ENCODE measurements around the gene PRAMEF15. TPM values are rescaled to one million over a fixed set of nuclear protein-coding genes. Genes with fewer than 3 reads are reported as not detected.
"Not testable (repeated sequence)": the region's sequence is repeated elsewhere in the genome, so short reads cannot be mapped to it uniquely, and the experiment has no call there.

The PRAMEF15 gene
- total RNA-seq = not detected in 2 replicates

- not testable (repeated sequence) for H3K4me3 ChIP-seq (ENCODE audit: low read depth, low read length); H3K36me3 ChIP-seq (ENCODE audit: control insufficient read depth, insufficient read depth, low read length); DNase-seq (ENCODE audit: low read depth); H3K27me3 ChIP-seq (ENCODE audit: control insufficient read depth, insufficient read depth, low read length)
These were observed at the start of gene PRAMEF15 for GRCh38 chr1:13315281-13315680. TSS of gene PRAMEF15 (plus strand) at chr1:13315581. CDS start at chr1:13318408, 2,827 bp downstream.

- not testable (repeated sequence) for H3K27me3 ChIP-seq (ENCODE audit: control insufficient read depth, insufficient read depth, low read length); DNase-seq (ENCODE audit: low read depth); H3K36me3 ChIP-seq (ENCODE audit: control insufficient read depth, insufficient read depth, low read length); H3K4me3 ChIP-seq (ENCODE audit: low read depth, low read length)
These were observed 38.4 kb upstream of the PRAMEF15 start for GRCh38 chr1:13277016-13277415.

GRCh38 chr1:13279617-13280016 lies 35.8 kb upstream of the PRAMEF15 start:
- not testable (repeated sequence) for H3K36me3 ChIP-seq (ENCODE audit: control insufficient read depth, insufficient read depth, low read length); H3K4me3 ChIP-seq (ENCODE audit: low read depth, low read length); DNase-seq (ENCODE audit: low read depth); H3K27me3 ChIP-seq (ENCODE audit: control insufficient read depth, insufficient read depth, low read length)

- H3K27me3 ChIP-seq (ENCODE audit: control insufficient read depth, insufficient read depth, low read length); H3K36me3 ChIP-seq (ENCODE audit: control insufficient read depth, insufficient read depth, low read length); H3K4me3 ChIP-seq (ENCODE audit: low read depth, low read length); DNase-seq (ENCODE audit: low read depth): not testable (repeated sequence)
These were observed 30.3 kb upstream of the PRAMEF15 start, which contains the start of gene PRAMEF8 for GRCh38 chr1:13285037-13285436. TSS of gene PRAMEF8 (minus strand) at chr1:13285137. CDS start at chr1:13284091, 1,046 bp downstream.

GRCh38 chr1:13289030-13289429 lies 26.4 kb upstream of the PRAMEF15 start:
- H3K36me3 ChIP-seq (ENCODE audit: control insufficient read depth, insufficient read depth, low read length); H3K4me3 ChIP-seq (ENCODE audit: low read depth, low read length); DNase-seq (ENCODE audit: low read depth); H3K27me3 ChIP-seq (ENCODE audit: control insufficient read depth, insufficient read depth, low read length): not testable (repeated sequence)

- DNase-seq (ENCODE audit: low read depth); H3K27me3 ChIP-seq (ENCODE audit: control insufficient read depth, insufficient read depth, low read length); H3K4me3 ChIP-seq (ENCODE audit: low read depth, low read length); H3K36me3 ChIP-seq (ENCODE audit: control insufficient read depth, insufficient read depth, low read length): not testable (repeated sequence)
These were observed 18.0 kb upstream of the PRAMEF15 start for GRCh38 chr1:13297216-13297931.

- not testable (repeated sequence) for H3K4me3 ChIP-seq (ENCODE audit: low read depth, low read length); DNase-seq (ENCODE audit: low read depth); H3K27me3 ChIP-seq (ENCODE audit: control insufficient read depth, insufficient read depth, low read length); H3K36me3 ChIP-seq (ENCODE audit: control insufficient read depth, insufficient read depth, low read length)
These were observed 16.7 kb upstream of the PRAMEF15 start for GRCh38 chr1:13298699-13299098.

- H3K27me3 ChIP-seq (ENCODE audit: control insufficient read depth, insufficient read depth, low read length); H3K36me3 ChIP-seq (ENCODE audit: control insufficient read depth, insufficient read depth, low read length); H3K4me3 ChIP-seq (ENCODE audit: low read depth, low read length); DNase-seq (ENCODE audit: low read depth): not testable (repeated sequence)
These were observed 13.2 kb upstream of the PRAMEF15 start for GRCh38 chr1:13302197-13302596.

- H3K36me3 ChIP-seq (ENCODE audit: control insufficient read depth, insufficient read depth, low read length); H3K27me3 ChIP-seq (ENCODE audit: control insufficient read depth, insufficient read depth, low read length); DNase-seq (ENCODE audit: low read depth); H3K4me3 ChIP-seq (ENCODE audit: low read depth, low read length): not testable (repeated sequence)
These were observed 12.1 kb upstream of the PRAMEF15 start, which contains the start of gene PRAMEF33 for GRCh38 chr1:13303239-13303638. TSS of gene PRAMEF33 (plus strand) at chr1:13303539. CDS start at chr1:13305955, 2,416 bp downstream.

- DNase-seq (ENCODE audit: low read depth); H3K4me3 ChIP-seq (ENCODE audit: low read depth, low read length); H3K27me3 ChIP-seq (ENCODE audit: control insufficient read depth, insufficient read depth, low read length); H3K36me3 ChIP-seq (ENCODE audit: control insufficient read depth, insufficient read depth, low read length): not testable (repeated sequence)
These were observed 27.1 kb downstream of the PRAMEF15 start for GRCh38 chr1:13342496-13342895.

GRCh38 chr1:13347034-13347433 lies 31.7 kb downstream of the PRAMEF15 start, which contains the start of gene PRAMEF14:
TSS of gene PRAMEF14 (minus strand) at chr1:13347134. CDS start at chr1:13345314, 1,820 bp downstream.
- DNase-seq (ENCODE audit: low read depth); H3K36me3 ChIP-seq (ENCODE audit: control insufficient read depth, insufficient read depth, low read length); H3K27me3 ChIP-seq (ENCODE audit: control insufficient read depth, insufficient read depth, low read length); H3K4me3 ChIP-seq (ENCODE audit: low read depth, low read length): not testable (repeated sequence)

GRCh38 chr1:13353476-13353875 lies 38.1 kb downstream of the PRAMEF15 start:
- not testable (repeated sequence) for H3K4me3 ChIP-seq (ENCODE audit: low read depth, low read length); DNase-seq (ENCODE audit: low read depth); H3K36me3 ChIP-seq (ENCODE audit: control insufficient read depth, insufficient read depth, low read length)

GRCh38 chr1:13354475-13354874 lies 39.1 kb downstream of the PRAMEF15 start:
- H3K27me3 ChIP-seq (ENCODE audit: control insufficient read depth, insufficient read depth, low read length); DNase-seq (ENCODE audit: low read depth); H3K4me3 ChIP-seq (ENCODE audit: low read depth, low read length); H3K36me3 ChIP-seq (ENCODE audit: control insufficient read depth, insufficient read depth, low read length): not testable (repeated sequence)

More at GRCh38 chr1:13353476-13353875, 38.1 kb downstream of the PRAMEF15 start:
- not testable (repeated sequence) for H3K27me3 ChIP-seq (ENCODE audit: control insufficient read depth, insufficient read depth, low read length)

All from kidney epithelial cell (primary cell).